ENCODE data around the gene SEMA3E.
"Not testable (repeated sequence)": the region's sequence is repeated elsewhere in the genome, so short reads cannot be mapped to it uniquely, and the experiment has no call there.

Gene SEMA3E

GRCh38 chr7:83648464-83649241 lies at the start of gene SEMA3E:
TSS of gene SEMA3E (minus strand) at chr7:83649139.
- no peak for DNase-seq

GRCh38 chr7:83697804-83698530 lies 49.0 kb upstream of the SEMA3E start:
- DNase-seq: no peak

GRCh38 chr7:83696101-83696500 lies 47.2 kb upstream of the SEMA3E start:
- no peak for DNase-seq

GRCh38 chr7:83695128-83695960 lies 46.4 kb upstream of the SEMA3E start:
- DNase-seq: no peak

GRCh38 chr7:83693256-83693655 lies 44.3 kb upstream of the SEMA3E start:
- no peak for DNase-seq

GRCh38 chr7:83691095-83691494 lies 42.2 kb upstream of the SEMA3E start:
- no peak for DNase-seq

GRCh38 chr7:83689855-83690254 lies 40.9 kb upstream of the SEMA3E start:
- DNase-seq: no peak

- no peak for DNase-seq
Measured at GRCh38 chr7:83686416-83686815, 37.5 kb upstream of the SEMA3E start.

- no peak for DNase-seq
Measured at GRCh38 chr7:83684928-83685327, 36.0 kb upstream of the SEMA3E start.

GRCh38 chr7:83681200-83681778 lies 32.4 kb upstream of the SEMA3E start:
- no peak for DNase-seq

- no peak for DNase-seq
Measured at GRCh38 chr7:83677180-83677866, 28.4 kb upstream of the SEMA3E start.

GRCh38 chr7:83673291-83673690 lies 24.4 kb upstream of the SEMA3E start:
- not testable (repeated sequence) for DNase-seq

GRCh38 chr7:83672157-83672556 lies 23.2 kb upstream of the SEMA3E start:
- DNase-seq: no peak

- DNase-seq: no peak
Measured at GRCh38 chr7:83663131-83663530, 14.2 kb upstream of the SEMA3E start.

GRCh38 chr7:83658126-83658525 lies 9.2 kb upstream of the SEMA3E start:
- no peak for DNase-seq

GRCh38 chr7:83655951-83656556 lies 7.1 kb upstream of the SEMA3E start:
- no peak for DNase-seq

- DNase-seq: no peak
Measured at GRCh38 chr7:83652481-83652880, 3.5 kb upstream of the SEMA3E start.

GRCh38 chr7:83649701-83650100 lies 762 bp upstream of the SEMA3E start:
- DNase-seq: no peak

- DNase-seq: no peak
Measured at GRCh38 chr7:83646027-83646426, 2.9 kb downstream of the SEMA3E start.

GRCh38 chr7:83643739-83644138 lies 5.2 kb downstream of the SEMA3E start:
- DNase-seq: no peak

- DNase-seq: no peak
Measured at GRCh38 chr7:83643012-83643411, 5.9 kb downstream of the SEMA3E start.

Data from CD4-positive, alpha-beta T cell treated with Interleukin-1 beta for 1 hour (primary cell).